ENCODE results near the gene KCNK13.
"Not testable (repeated sequence)": the region's sequence is repeated elsewhere in the genome, so short reads cannot be mapped to it uniquely, and the experiment has no call there.

- not testable (repeated sequence) for TF ChIP-seq EZH2 (IDR thresholded peaks at IDR 0.05; ENCODE audit: borderline replicate concordance, low read depth, low read length); CTCF (IDR thresholded peaks at IDR 0.05 in 2 of 3, conservative IDR thresholded peaks at IDR 0.05 in 1 of 3; ENCODE audit: insufficient read depth in 2 of 3, low read depth in 1 of 3, low read length in 3 of 3); MXI1 (IDR thresholded peaks at IDR 0.05; ENCODE audit: low read depth, low read length); ATF2 (CRISPR knock-in tag; IDR thresholded peaks at IDR 0.05); POLR2AphosphoS2 (IDR thresholded peaks at IDR 0.05; ENCODE audit: low read length); YBX1 (IDR thresholded peaks at IDR 0.05); EP300 (IDR thresholded peaks at IDR 0.05; ENCODE audit: low read length); KAT7 (CRISPR knock-in tag; IDR thresholded peaks at IDR 0.05; ENCODE audit: borderline replicate concordance)
Observed at GRCh38 chr14:90026608-90027007, 35.2 kb upstream of the KCNK13 start.
